Measurements from ENCODE around the gene PPP1R13B. TPM values are rescaled to one million over a fixed set of nuclear protein-coding genes. Genes with fewer than 3 reads are reported as not detected.

PPP1R13B gene
- total RNA-seq, 4 donors from 2014 or later, result 10.4 to 24.6 (median 11.8) TPM

- H3K27ac ChIP-seq, result no peak overlapping the region
- H3K9me3 ChIP-seq, result no peaks in the 10 kb centered on the region
- DNase-seq (no peak), ATAC-seq (no peak)
- no peak overlapping the region for H3K4me3 ChIP-seq
- in situ Hi-C loops (cut with MboI; ENCODE audit: low sequenced_read_pairs in 4 of 4), result no loop called here
- TF ChIP-seq POLR2A (IDR thresholded peaks at IDR 0.05) (no peak), CTCF (IDR thresholded peaks at IDR 0.05 in 4 of 5, conservative IDR thresholded peaks at IDR 0.05 in 1 of 5) (no peak)
- intact Hi-C loops (cut with DNase I; ENCODE audit: low total_unique reads), result no loop called here
- peaks cover 0 to 22% of the 10 kb centered on the region in 2 donors for H3K36me3 ChIP-seq
- H3K27me3 ChIP-seq, result no peaks in the 10 kb centered on the region
- H3K4me1 ChIP-seq, result no peaks in the 10 kb centered on the region
Observed at GRCh38 chr14:103743691-103744090, 103.7 kb downstream of the PPP1R13B start.

- TF ChIP-seq POLR2A (IDR thresholded peaks at IDR 0.05) (no peak), CTCF (IDR thresholded peaks at IDR 0.05 in 4 of 5, conservative IDR thresholded peaks at IDR 0.05 in 1 of 5) (no peak)
Observed at GRCh38 chr14:103742499-103743255, 104.7 kb downstream of the PPP1R13B start.

GRCh38 chr14:103741876-103742275 is 105.5 kb downstream of the PPP1R13B start:
- in situ Hi-C loops (cut with MboI; ENCODE audit: low sequenced_read_pairs in 4 of 4), result no loop called here
- Histone ChIP-seq H3K27ac (no peak overlapping the region), H3K27me3 (no peaks in the 10 kb centered on the region), H3K4me3 (no peak overlapping the region), H3K4me1 (peaks cover 0 to 9% of the 10 kb centered on the region in 2 donors), H3K9me3 (no peaks in the 10 kb centered on the region), H3K36me3 (peaks cover 0 to 25% of the 10 kb centered on the region in 2 donors)
- no peak for TF ChIP-seq POLR2A (IDR thresholded peaks at IDR 0.05)
- TF ChIP-seq CTCF (IDR thresholded peaks at IDR 0.05 in 4 of 5, conservative IDR thresholded peaks at IDR 0.05 in 1 of 5), result no peak
- ATAC-seq (no peak), DNase-seq (no peak)
- intact Hi-C loops (cut with DNase I; ENCODE audit: low total_unique reads), result no loop called here

More at GRCh38 chr14:103742499-103743255, 104.7 kb downstream of the PPP1R13B start:
- Histone ChIP-seq H3K9me3 (no peaks in the 10 kb centered on the region), H3K4me3 (no peak overlapping the region), H3K27ac (no peak overlapping the region), H3K27me3 (no peaks in the 10 kb centered on the region), H3K4me1 (peaks cover 0 to under 1% of the 10 kb centered on the region in 2 donors), H3K36me3 (peaks cover 0 to 25% of the 10 kb centered on the region in 2 donors)
- in situ Hi-C loops (cut with MboI; ENCODE audit: low sequenced_read_pairs in 4 of 4), result no loop called here
- ATAC-seq (no peak), DNase-seq (no peak)
- intact Hi-C loops (cut with DNase I; ENCODE audit: low total_unique reads), result no loop called here

GRCh38 chr14:103740991-103741689 is 106.2 kb downstream of the PPP1R13B start:
- ATAC-seq (no peak), DNase-seq (no peak)
- Histone ChIP-seq H3K27me3 (no peaks in the 10 kb centered on the region), H3K36me3 (peaks cover 0 to 26% of the 10 kb centered on the region in 2 donors), H3K4me1 (peaks cover 0 to 16% of the 10 kb centered on the region in 2 donors), H3K9me3 (no peaks in the 10 kb centered on the region), H3K4me3 (no peak overlapping the region), H3K27ac (no peak overlapping the region)
- intact Hi-C loops (cut with DNase I; ENCODE audit: low total_unique reads), result no loop called here
- in situ Hi-C loops (cut with MboI; ENCODE audit: low sequenced_read_pairs in 4 of 4), result no loop called here
- TF ChIP-seq POLR2A (IDR thresholded peaks at IDR 0.05) (no peak), CTCF (IDR thresholded peaks at IDR 0.05 in 4 of 5, conservative IDR thresholded peaks at IDR 0.05 in 1 of 5) (no peak)
